ENCODE results near the gene CACNG4.

CACNG4 gene

DNA sequence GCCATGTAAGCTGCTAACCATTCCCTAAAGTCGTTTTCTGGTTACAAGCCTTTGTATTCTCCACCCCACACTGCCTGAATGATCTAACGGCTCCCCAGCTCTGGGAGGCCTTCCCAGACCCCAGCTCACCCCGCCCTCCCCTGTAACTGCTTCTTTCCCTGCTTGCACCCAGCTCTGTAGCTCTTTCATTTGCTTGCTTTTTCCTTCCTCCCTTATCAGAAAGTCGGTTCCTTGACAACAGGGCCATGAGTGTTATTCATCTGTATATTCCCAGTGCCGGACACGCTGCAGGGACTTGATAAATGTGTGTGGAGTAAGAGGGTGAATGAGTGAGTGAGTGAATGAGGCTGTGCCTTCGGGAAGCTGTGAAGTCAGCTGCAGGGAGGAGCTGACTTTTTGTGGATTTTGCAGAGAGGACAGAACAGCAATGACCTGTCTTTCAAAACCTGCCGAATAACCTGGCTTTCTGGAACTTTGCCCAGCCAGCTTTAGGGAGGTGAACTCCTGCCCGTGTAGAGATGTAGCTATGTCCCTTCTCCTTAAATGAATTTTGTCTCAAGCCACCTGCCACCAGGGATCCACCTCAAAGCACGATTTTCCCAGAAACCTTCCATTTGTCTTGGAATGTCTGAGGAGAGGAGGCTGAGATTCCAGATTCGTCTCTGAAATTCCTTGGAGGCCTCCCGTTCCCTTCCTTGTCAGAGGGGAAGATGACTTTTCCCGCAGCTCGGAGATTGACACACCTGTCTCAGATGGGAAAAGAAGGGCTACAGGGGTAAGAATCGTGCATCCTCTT, 20.0 kb upstream of the CACNG4 start:
- no peak for DNase-seq (ENCODE audit: low read depth in 3 of 3)

DNA sequence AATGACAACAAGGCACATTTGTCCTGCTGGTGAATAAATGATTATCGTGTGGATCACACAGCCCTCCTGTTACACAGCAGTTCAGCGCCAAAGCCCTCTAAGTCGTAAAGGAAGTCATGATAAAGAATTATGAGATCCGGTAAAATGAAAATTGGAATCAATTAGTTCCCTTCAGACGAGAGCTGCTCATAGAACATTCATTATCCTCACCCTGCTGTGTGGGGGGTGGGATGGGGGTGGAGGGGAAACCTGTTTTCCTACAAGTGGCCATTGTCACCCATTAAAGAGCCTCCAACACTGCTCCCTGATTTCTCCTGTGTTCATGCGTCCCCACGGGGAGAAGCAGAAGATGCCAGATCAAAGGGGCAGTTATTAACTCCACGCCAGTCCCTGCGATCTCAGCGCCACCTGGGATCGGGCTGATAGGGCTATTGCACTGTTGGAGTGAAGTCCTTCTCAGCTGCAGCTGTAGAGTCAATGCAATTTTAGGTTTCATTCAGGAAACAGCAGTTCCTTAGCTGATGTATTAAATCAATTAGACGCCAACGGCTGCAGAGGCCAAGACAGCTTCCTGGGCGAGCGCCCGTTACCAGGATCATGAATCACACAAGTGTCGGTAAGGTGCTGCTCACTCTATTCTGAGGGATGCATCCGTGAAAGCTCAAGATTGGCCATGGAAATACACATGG, 19.2 kb upstream of the CACNG4 start:
- no peak for DNase-seq (ENCODE audit: low read depth in 3 of 3)

GRCh38 chr17:66946251-66946650, 18.3 kb upstream of the CACNG4 start:
- no peak for DNase-seq (ENCODE audit: low read depth in 3 of 3)

GRCh38 chr17:66947311-66947710, 17.2 kb upstream of the CACNG4 start:
- no peak for DNase-seq (ENCODE audit: low read depth in 3 of 3)

- DNase-seq (ENCODE audit: low read depth in 3 of 3): no peak
Observed at GRCh38 chr17:66948061-66948750, 16.3 kb upstream of the CACNG4 start.

DNA sequence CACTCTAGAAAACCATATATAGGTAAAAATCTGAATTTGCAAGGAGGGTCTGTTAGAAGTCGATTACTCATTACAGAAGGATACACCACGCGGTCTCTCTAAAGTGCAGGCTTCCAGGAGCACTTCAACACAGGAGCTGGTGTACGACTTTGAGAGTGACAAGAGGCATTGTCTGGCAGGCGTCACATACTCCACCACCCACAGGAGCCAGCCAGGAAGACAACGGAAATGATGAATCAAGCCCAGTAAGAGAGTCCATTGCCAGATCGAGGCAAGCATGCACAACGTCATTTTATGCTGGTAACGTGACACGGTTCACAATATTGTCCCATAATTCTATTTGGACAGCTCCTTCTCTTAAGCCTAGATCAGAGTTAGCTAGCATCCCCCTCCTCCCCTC, 15.0 kb upstream of the CACNG4 start:
- no peak for DNase-seq (ENCODE audit: low read depth in 3 of 3)

DNA sequence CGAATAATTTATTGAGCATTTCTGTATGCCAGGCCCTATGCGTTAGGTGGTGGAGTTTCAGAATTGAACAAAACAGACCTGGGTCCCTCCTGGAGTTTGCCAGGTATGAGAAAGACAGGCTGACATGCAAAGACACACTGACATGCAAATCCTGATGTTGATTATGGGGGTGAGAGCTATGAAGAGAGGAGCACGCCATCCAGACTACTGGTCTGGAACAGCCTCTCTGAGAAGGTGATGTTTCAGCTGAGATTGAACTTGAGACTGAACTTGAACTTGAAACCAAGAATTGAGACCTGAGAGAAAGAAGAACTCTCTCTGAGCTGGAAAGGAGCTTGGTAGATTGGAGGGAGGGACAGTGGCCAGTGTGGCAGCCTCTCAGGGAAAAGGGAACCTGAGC, 14.2 kb upstream of the CACNG4 start:
- no peak for DNase-seq (ENCODE audit: low read depth in 3 of 3)

- no peak for DNase-seq (ENCODE audit: low read depth in 3 of 3)
Observed at GRCh38 chr17:66950886-66951604, 13.5 kb upstream of the CACNG4 start.

- DNase-seq (ENCODE audit: low read depth in 3 of 3): no peak
Observed at GRCh38 chr17:66951605-66951953, 12.9 kb upstream of the CACNG4 start.

DNA sequence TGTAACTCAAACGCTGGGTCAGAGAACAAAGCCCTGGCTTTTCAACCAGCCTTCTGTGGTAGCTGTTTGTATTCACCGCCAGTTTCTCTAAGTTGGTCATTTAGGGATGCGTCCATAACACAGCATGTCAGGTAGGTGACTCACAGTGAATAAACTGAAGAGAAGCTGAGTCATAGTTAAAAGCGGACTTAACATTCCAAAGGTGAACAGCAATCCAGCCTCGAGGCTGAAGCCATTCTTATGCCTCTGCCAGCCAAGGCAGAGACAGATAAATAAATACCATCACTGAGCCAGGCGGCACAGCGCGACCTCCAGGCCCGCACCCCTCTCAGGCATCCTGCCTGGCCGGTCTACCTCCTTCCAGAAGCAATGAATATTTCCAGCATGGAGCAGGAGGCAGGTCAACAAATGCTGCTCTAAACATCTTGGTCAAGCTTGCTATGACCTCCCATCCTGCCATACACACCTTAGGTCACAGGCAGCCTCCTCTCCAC, 12.4 kb upstream of the CACNG4 start:
- DNase-seq (ENCODE audit: low read depth in 3 of 3): no peak

GRCh38 chr17:66952681-66953629, 11.6 kb upstream of the CACNG4 start:
- no peak for DNase-seq (ENCODE audit: low read depth in 3 of 3)

DNA sequence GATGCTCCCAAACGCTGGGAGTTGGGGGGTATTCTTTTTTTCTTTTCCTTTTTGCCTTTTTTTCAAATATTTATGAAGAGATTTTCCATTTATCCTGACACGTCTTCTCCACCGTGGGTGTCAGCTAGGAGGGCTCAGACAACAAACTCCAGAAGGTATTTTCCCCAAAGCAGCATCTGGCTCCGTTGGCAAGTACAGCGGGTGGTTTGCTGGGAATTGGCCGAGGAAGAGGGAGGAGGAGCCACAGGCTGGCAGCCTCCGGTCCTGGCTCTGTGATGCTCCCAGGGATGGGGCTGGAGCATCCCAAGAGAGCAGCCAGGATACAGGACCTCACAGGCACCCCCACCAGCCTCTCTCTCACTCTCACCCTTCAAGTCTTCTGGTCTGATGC, 10.9 kb upstream of the CACNG4 start:
- no peak for DNase-seq (ENCODE audit: low read depth in 3 of 3)

- no peak for DNase-seq (ENCODE audit: low read depth in 3 of 3)
Observed at GRCh38 chr17:66954632-66955031, 9.9 kb upstream of the CACNG4 start.

DNA sequence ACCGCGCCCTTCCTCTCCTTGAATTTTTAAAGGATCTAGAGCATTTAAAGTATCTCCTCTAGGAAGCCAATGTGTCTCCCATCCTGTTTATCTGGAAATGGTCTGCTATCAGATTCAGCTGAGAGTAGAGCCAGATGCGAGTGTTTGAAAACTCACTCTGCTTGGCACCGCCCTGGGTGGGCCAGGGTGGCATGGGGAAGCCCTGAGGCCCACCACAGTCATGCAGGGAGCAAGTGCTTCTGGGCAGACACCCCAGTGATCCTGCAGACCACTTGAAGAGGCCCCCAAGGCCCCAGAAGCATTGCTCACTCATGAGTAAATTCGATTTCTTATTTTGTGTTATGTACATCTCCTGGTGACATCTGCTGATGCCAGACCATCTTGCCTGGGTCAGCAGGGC, 8.7 kb upstream of the CACNG4 start:
- DNase-seq (ENCODE audit: low read depth in 3 of 3): no peak

DNA sequence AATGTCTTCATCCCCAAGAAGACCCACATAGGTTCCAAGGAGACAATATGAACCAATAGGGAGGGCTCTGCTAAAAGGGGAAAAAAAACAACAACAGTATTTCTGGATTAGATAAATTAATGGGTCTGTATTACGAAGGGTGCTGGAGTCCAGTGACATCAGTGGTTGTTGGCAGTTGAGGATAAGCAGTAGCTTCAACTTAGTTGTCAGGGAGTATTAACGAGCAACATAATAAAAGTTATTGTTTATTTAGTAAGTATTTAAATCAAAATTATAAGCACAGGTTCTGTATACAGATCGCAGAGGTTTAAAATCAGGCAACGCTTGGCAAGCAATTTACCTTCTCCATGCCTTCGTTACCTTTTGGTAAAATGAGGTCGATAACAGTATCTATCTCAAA, 7.6 kb upstream of the CACNG4 start:
- no peak for DNase-seq (ENCODE audit: low read depth in 3 of 3)

GRCh38 chr17:66957343-66957742, 7.2 kb upstream of the CACNG4 start:
- no peak for DNase-seq (ENCODE audit: low read depth in 3 of 3)

DNA sequence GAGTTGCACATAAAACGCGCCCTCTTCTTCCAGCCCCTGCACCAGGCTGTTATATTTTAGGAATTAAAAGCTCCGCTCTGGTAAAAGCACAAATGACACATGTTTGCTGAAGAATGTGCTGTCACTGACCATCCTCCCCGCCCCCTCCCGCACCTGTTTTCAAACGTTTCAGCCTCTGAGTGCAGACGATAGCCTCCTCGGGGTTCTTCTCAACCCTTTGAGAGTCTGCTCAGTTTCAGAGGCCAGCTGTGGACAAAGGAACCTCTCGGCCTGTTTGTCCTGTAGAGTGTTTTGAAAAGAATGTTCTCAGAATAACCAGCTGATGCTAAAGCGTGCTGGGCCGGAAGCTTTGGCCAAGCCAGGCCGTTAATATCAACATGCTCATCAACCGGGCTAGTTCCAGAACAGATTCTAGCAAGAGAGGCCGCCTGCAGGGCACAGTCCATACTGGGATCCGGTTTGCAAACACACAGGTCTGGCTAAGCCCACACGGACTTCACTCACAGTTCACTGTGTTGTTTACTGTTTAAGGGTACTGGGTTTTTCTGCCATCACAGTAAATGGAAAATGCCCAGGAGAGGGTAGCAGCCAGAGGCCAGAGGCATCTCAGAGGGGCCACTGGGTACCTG, 6.4 kb upstream of the CACNG4 start:
- DNase-seq (ENCODE audit: low read depth in 3 of 3): no peak

- no peak for DNase-seq (ENCODE audit: low read depth in 3 of 3)
Observed at GRCh38 chr17:66959641-66960375, 4.7 kb upstream of the CACNG4 start.

GRCh38 chr17:66960613-66961012, 3.9 kb upstream of the CACNG4 start:
- DNase-seq (ENCODE audit: low read depth in 3 of 3): no peak

- DNase-seq (ENCODE audit: low read depth in 3 of 3): no peak
Observed at GRCh38 chr17:66963521-66963908, 992 bp upstream of the CACNG4 start.
